CD4-positive, alpha-beta memory T cell (primary cell): ENCODE results near the gene EDDM13. TPM values are rescaled to one million over a fixed set of nuclear protein-coding genes. Genes with fewer than 3 reads are reported as not detected.
A peak's percentile ranks its signal among the peaks of the same experiment; 100 is the strongest.

Experiments used
- CTCF ChIA-PET: fragments of 350-600 bp; sonication (Branson Sonifier 250); formaldehyde crosslinking; loops from one replicate; lab custom pipeline; 2021; ENCODE audit warnings: inconsistent platforms; ENCODE audit not compliant: partially characterized antibody; lab: Charles Lee
- POLR2A ChIA-PET: fragments of 350-600 bp; sonication (Branson Sonifier 250); formaldehyde crosslinking; loops from one replicate; lab custom pipeline; 2021; ENCODE audit not compliant: partially characterized antibody; lab: Charles Lee
- DNase-seq, 5 donors: peaks; one replicate each; pipeline versions ENCODE4 v3.0.0 to v3.0.0-alpha.2; 2020 to 2022; ENCODE audit warnings: mixed read lengths in 1 of 5
- H3K27ac ChIP-seq: one replicate; pipeline ENCODE4 v1.7.0; 2013; ENCODE audit warnings: low read depth, low read length
- H3K27me3 ChIP-seq: 2 replicates; pipeline ENCODE4 v1.7.0; 2013; ENCODE audit warnings: mild to moderate bottlenecking, low read length, moderate library complexity; ENCODE audit not compliant: insufficient read depth
- H3K36me3 ChIP-seq: 2 replicates; pipeline ENCODE4 v1.7.0; 2013; ENCODE audit warnings: mild to moderate bottlenecking, low read length, moderate library complexity; ENCODE audit not compliant: insufficient read depth
- H3K4me1 ChIP-seq: 2 replicates; pipeline ENCODE4 v1.7.0; 2013; ENCODE audit warnings: mild to moderate bottlenecking, low read length, moderate library complexity; ENCODE audit not compliant: insufficient read depth
- H3K4me3 ChIP-seq, 2 donors: one replicate each; pipeline ENCODE4 v1.7.0; 2013; ENCODE audit warnings: low read length in 2 of 2, mild to moderate bottlenecking in 1 of 2
- H3K9me3 ChIP-seq, 2 donors: one replicate each; pipeline ENCODE4 v1.7.0; 2013; ENCODE audit warnings: low read length in 2 of 2, control low read depth in 1 of 2; ENCODE audit not compliant: control insufficient read depth in 1 of 2
- H3K27ac Mint-ChIP-seq, 7 donors: one replicate each; pipeline ENCODE4 v1.8.0; 2020 to 2021; ENCODE audit warnings: mixed read lengths in 7 of 7, mild to moderate bottlenecking in 6 of 7, inconsistent platforms in 3 of 7, moderate library complexity in 3 of 7
- H3K27me3 Mint-ChIP-seq, 2 donors: one replicate each; pipeline ENCODE4 v1.8.0; 2020 to 2021; ENCODE audit warnings: mixed read lengths in 2 of 2
- H3K36me3 Mint-ChIP-seq, 2 donors: one replicate each; pipeline ENCODE4 v1.8.0; 2020 to 2021; ENCODE audit warnings: mixed read lengths in 2 of 2, inconsistent platforms in 1 of 2, mild to moderate bottlenecking in 1 of 2
- H3K4me1 Mint-ChIP-seq, 4 donors: one replicate each; pipeline ENCODE4 v1.8.0; 2020 to 2021; ENCODE audit warnings: mixed read lengths in 4 of 4, mild to moderate bottlenecking in 1 of 4
- H3K4me3 Mint-ChIP-seq, 8 donors: one replicate each; pipeline ENCODE4 v1.8.0; 2020 to 2021; ENCODE audit warnings: mixed read lengths in 8 of 8, mild to moderate bottlenecking in 7 of 8, moderate library complexity in 6 of 8, inconsistent platforms in 3 of 8
- H3K9me3 Mint-ChIP-seq, 8 donors: one replicate each; pipeline ENCODE4 v1.8.0; 2020 to 2021; ENCODE audit warnings: mixed read lengths in 8 of 8, mild to moderate bottlenecking in 5 of 8, inconsistent platforms in 3 of 8, moderate library complexity in 1 of 8
- intact Hi-C: fragments of 100-400 bp; cut with micrococcal nuclease; formaldehyde crosslinking; loops from one replicate; pipeline ENCODE4 v1.15.1; 2023
- polyA plus RNA-seq, 2 donors: library from polyadenylated mRNA; unstranded; fragments of 300-500 nt; fragmentation: Illumina TruSeq; gene quantifications; one replicate each; pipeline ENCODE4 v1.2.3, GENCODE V29; 2021
- total RNA-seq, 2 experiments: library from RNA; stranded (reverse); gene quantifications; one replicate each; pipeline ENCODE4 v1.2.3, GENCODE V29; 2021

The EDDM13 gene
- total and polyA plus RNA-seq, 4 experiments from 2014 or later, result 1.6 TPM; not detected in 3

GRCh38 chr19:56312342-56312741, 39.8 kb downstream of the EDDM13 start:
- no peaks in the 10 kb centered on the region for H3K9me3 Mint-ChIP-seq
- no peaks in the 10 kb centered on the region for H3K36me3 ChIP-seq
- no peaks in the 10 kb centered on the region for H3K27me3 ChIP-seq
- no peak overlapping the region for H3K27ac ChIP-seq
- peaks cover 17 to 31% of the 10 kb centered on the region in 2 donors for H3K36me3 Mint-ChIP-seq
- H3K27me3 Mint-ChIP-seq, result no peaks in the 10 kb centered on the region
- intact Hi-C loops, result no loop called here
- H3K4me1 ChIP-seq, result peaks cover 14% of the 10 kb centered on the region
- H3K27ac Mint-ChIP-seq, result peak overlapping the region in 2 of 7 donors; percentile 20 to 44
- peak overlapping the region in 2 of 8 donors; percentile 15 to 46 for H3K4me3 Mint-ChIP-seq
- H3K4me1 Mint-ChIP-seq, result peaks cover 8 to 32% (median 22%) of the 10 kb centered on the region in 4 donors
- H3K9me3 ChIP-seq, result no peaks in the 10 kb centered on the region
- ChIA-PET CTCF (no interaction called here), POLR2A (no interaction called here)
- H3K4me3 ChIP-seq, result no peak overlapping the region
- DNase-seq, result no peak

- DNase-seq, result no peak
- Histone ChIP-seq H3K4me3 (no peak overlapping the region), H3K27me3 (no peaks in the 10 kb centered on the region), H3K9me3 (no peaks in the 10 kb centered on the region), H3K36me3 (no peaks in the 10 kb centered on the region), H3K4me1 (peaks cover 14% of the 10 kb centered on the region), H3K27ac (no peak overlapping the region)
- peak overlapping the region; percentile 28 to 96 (median 89) for H3K4me3 Mint-ChIP-seq
- intact Hi-C loops, result no loop called here
- peak overlapping the region; percentile 92 to 99 (median 98) for H3K27ac Mint-ChIP-seq
- ChIA-PET CTCF (interaction anchor here (2.1 kb wide), 1 partner anchor 22 kb away, joined by 4 read pairs; no protein-coding TSS in a partner anchor), POLR2A (interaction anchor here (0.6 to 1.2 kb wide), 2 partner anchors 7 to 13 kb away, joined by 3 to 5 read pairs; no protein-coding TSS in a partner anchor)
- no peaks in the 10 kb centered on the region for H3K9me3 Mint-ChIP-seq
- H3K4me1 Mint-ChIP-seq, result peaks cover 8 to 32% (median 22%) of the 10 kb centered on the region in 4 donors
- H3K36me3 Mint-ChIP-seq, result peaks cover 17 to 29% of the 10 kb centered on the region in 2 donors
- H3K27me3 Mint-ChIP-seq, result no peaks in the 10 kb centered on the region
Measured at GRCh38 chr19:56312787-56313657, 40.5 kb downstream of the EDDM13 start.

- CTCF ChIA-PET, result interaction anchor here (0.9 to 2.1 kb wide), 3 partner anchors 21 to 141 kb away, joined by 4 to 5 read pairs (median 4); no protein-coding TSS in a partner anchor
- peak overlapping the region; percentile 96 to 99 (median 98) for H3K27ac Mint-ChIP-seq
- intact Hi-C loops, result loop anchor here (1.0 to 2.0 kb wide), 3 partner anchors 173 to 927 kb away; partner anchors contain the start of genes ZNF444, ZNF787 and ZNF805
Measured at GRCh38 chr19:56314018-56314380, 41.5 kb downstream of the EDDM13 start.

GRCh38 chr19:56314381-56315076, 42.0 kb downstream of the EDDM13 start, which contains the start of gene ZSCAN5A:
Gene ZSCAN5A (minus strand): TSS chr19:56314839. CDS start chr19:56225046, 89,793 bp downstream.
- peaks cover 14 to 25% of the 10 kb centered on the region in 2 donors for H3K36me3 Mint-ChIP-seq
- Histone ChIP-seq H3K27ac (peak within 1 kb of the TSS; percentile 95), H3K36me3 (no peaks in the 10 kb centered on the region), H3K9me3 (no peaks in the 10 kb centered on the region), H3K4me3 (peak within 1 kb of the TSS; percentile 54 to 98), H3K27me3 (no peaks in the 10 kb centered on the region), H3K4me1 (peaks cover 14% of the 10 kb centered on the region)
- intact Hi-C loops, result loop anchor here (1.0 to 2.0 kb wide), 5 partner anchors 79 to 926 kb away; partner anchors contain the start of genes ZFP28, ZNF444, ZNF582 and ZNF787
- CTCF ChIA-PET, result interaction anchor here (0.9 to 2.1 kb wide), 4 partner anchors 20 to 141 kb away, joined by 3 to 5 read pairs (median 4); no protein-coding TSS in a partner anchor
- H3K27me3 Mint-ChIP-seq, result no peaks in the 10 kb centered on the region
- H3K27ac Mint-ChIP-seq, result peak within 1 kb of the TSS; percentile 96 to 99 (median 98)
- peak; percentile 98 to 100 (median 99) for DNase-seq
- H3K9me3 Mint-ChIP-seq, result no peaks in the 10 kb centered on the region
- POLR2A ChIA-PET, result interaction anchor here (0.6 to 1.9 kb wide), 8 partner anchors 14 to 280 kb away, joined by 3 to 6 read pairs (median 4); partner anchors contain the start of genes ZNF582, ZNF71 and ZNF787
- H3K4me1 Mint-ChIP-seq, result peaks cover 6 to 32% (median 22%) of the 10 kb centered on the region in 4 donors
- peak within 1 kb of the TSS; percentile 88 to 96 (median 92) for H3K4me3 Mint-ChIP-seq

More at GRCh38 chr19:56314018-56314380, 41.5 kb downstream of the EDDM13 start:
- H3K9me3 ChIP-seq, result no peaks in the 10 kb centered on the region
- H3K36me3 Mint-ChIP-seq, result peaks cover 14 to 26% of the 10 kb centered on the region in 2 donors
- POLR2A ChIA-PET, result interaction anchor here (0.6 to 1.9 kb wide), 7 partner anchors 8 to 281 kb away, joined by 3 to 5 read pairs (median 4); partner anchors contain the start of gene ZNF71
- peak overlapping the region; percentile 54 to 98 for H3K4me3 ChIP-seq
- DNase-seq, result no peak
- H3K4me3 Mint-ChIP-seq, result peak overlapping the region; percentile 88 to 96 (median 92)
- no peaks in the 10 kb centered on the region for H3K27me3 ChIP-seq
- peak overlapping the region; percentile 95 for H3K27ac ChIP-seq
- H3K27me3 Mint-ChIP-seq, result no peaks in the 10 kb centered on the region
- peaks cover 7 to 32% (median 22%) of the 10 kb centered on the region in 4 donors for H3K4me1 Mint-ChIP-seq
- H3K36me3 ChIP-seq, result no peaks in the 10 kb centered on the region
- no peaks in the 10 kb centered on the region for H3K9me3 Mint-ChIP-seq
- H3K4me1 ChIP-seq, result peaks cover 14% of the 10 kb centered on the region

- Mint-ChIP-seq H3K4me3 (peak overlapping the region; percentile 88 to 96 (median 92)), H3K4me1 (peaks cover 6 to 32% (median 20%) of the 10 kb centered on the region in 4 donors), H3K27ac (peak overlapping the region; percentile 96 to 99 (median 98)), H3K36me3 (peaks cover 14 to 22% of the 10 kb centered on the region in 2 donors), H3K9me3 (no peaks in the 10 kb centered on the region), H3K27me3 (no peaks in the 10 kb centered on the region)
- POLR2A ChIA-PET, result interaction anchor here (0.6 to 1.9 kb wide), 7 partner anchors 16 to 279 kb away, joined by 3 to 6 read pairs (median 4); partner anchors contain the start of genes ZNF582, ZNF71 and ZNF787
- no peaks in the 10 kb centered on the region for H3K9me3 ChIP-seq
- DNase-seq, result peak; percentile 96
- CTCF ChIA-PET, result interaction anchor here (0.9 to 2.1 kb wide), 4 partner anchors 20 to 142 kb away, joined by 3 to 5 read pairs (median 4); no protein-coding TSS in a partner anchor
- peak overlapping the region; percentile 95 for H3K27ac ChIP-seq
- no peaks in the 10 kb centered on the region for H3K27me3 ChIP-seq
- H3K4me1 ChIP-seq, result peaks cover 14% of the 10 kb centered on the region
- intact Hi-C loops, result loop anchor here (1.0 to 2.0 kb wide), 3 partner anchors 78 to 926 kb away; partner anchors contain the start of genes ZFP28, ZNF582 and ZNF805
- H3K4me3 ChIP-seq, result peak overlapping the region; percentile 54 to 98
- H3K36me3 ChIP-seq, result no peaks in the 10 kb centered on the region
Measured at GRCh38 chr19:56315077-56315828, 42.7 kb downstream of the EDDM13 start.

- intact Hi-C loops, result no loop called here
Measured at GRCh38 chr19:56316728-56317127, 44.2 kb downstream of the EDDM13 start.

More at GRCh38 chr19:56316728-56317127, 44.2 kb downstream of the EDDM13 start:
- Histone ChIP-seq H3K27ac (no peak overlapping the region), H3K27me3 (no peaks in the 10 kb centered on the region), H3K36me3 (no peaks in the 10 kb centered on the region), H3K4me1 (peaks cover 14% of the 10 kb centered on the region), H3K4me3 (no peak overlapping the region), H3K9me3 (no peaks in the 10 kb centered on the region)
- H3K4me3 Mint-ChIP-seq, result peak overlapping the region in 2 of 8 donors; percentile 25 to 36
- peak overlapping the region in 6 of 7 donors; percentile 10 to 98 (median 70) for H3K27ac Mint-ChIP-seq
- ChIA-PET CTCF (no interaction called here), POLR2A (no interaction called here)
- H3K36me3 Mint-ChIP-seq, result peaks cover 6 to 16% of the 10 kb centered on the region in 2 donors
- H3K27me3 Mint-ChIP-seq, result peaks cover 0 to 5% of the 10 kb centered on the region in 2 donors
- H3K4me1 Mint-ChIP-seq, result peaks cover 6 to 32% (median 19%) of the 10 kb centered on the region in 4 donors
- no peak for DNase-seq
- no peaks in the 10 kb centered on the region for H3K9me3 Mint-ChIP-seq
